Measurements from ENCODE around the gene PTBP3. TPM values are rescaled to one million over a fixed set of nuclear protein-coding genes. Genes with fewer than 3 reads are reported as not detected.
A peak's percentile ranks its signal among the peaks of the same experiment; 100 is the strongest.

The PTBP3 gene
- polyA plus RNA-seq, 1 of the 3 experiments (the other 2 are of a cell fraction): 6.1 TPM

- Histone ChIP-seq H3K79me2 (ENCODE audit: insufficient read depth) (peaks cover 61% of the 10 kb centered on the region), H3K4me1 (ENCODE audit: control insufficient read depth in 1 of 2, insufficient read depth in 2 of 2, low read depth in 1 of 2, low read length in 1 of 2) (peaks cover 3 to 6% of the 10 kb centered on the region in 2 experiments; a peak in 2 of 4 replicates), H3K27me3 (ENCODE audit: insufficient read depth) (no peaks in the 10 kb centered on the region), H4K20me1 (ENCODE audit: insufficient read depth) (peaks cover 9% of the 10 kb centered on the region; the same call in 1 of the 2 replicates), H3K4me2 (no peak overlapping the region), H3K9me2 (no peaks in the 10 kb centered on the region), H3K4me3 (ENCODE audit: low read depth in 2 of 2, low read length in 1 of 2) (no peak overlapping the region), H3K27ac (ENCODE audit: low read depth in 2 of 2, low read length in 1 of 2) (no peak overlapping the region), H3K36me3 (replicated peaks in 1 of 2; ENCODE audit: control insufficient read depth in 1 of 2, insufficient read depth in 2 of 2, low read length in 1 of 2) (peaks cover 0 to 11% of the 10 kb centered on the region in 2 experiments), H3K9ac (no peak overlapping the region), H3F3A (replicated peaks; ENCODE audit: insufficient read depth) (peaks cover 3% of the 10 kb centered on the region), H2AFZ (ENCODE audit: low read depth) (no peak overlapping the region), H3K9me3 (no peaks in the 10 kb centered on the region)
- no peak for DNase-seq
- TF ChIP-seq CHD2 (IDR thresholded peaks at IDR 0.05; ENCODE audit: low read length, partially characterized antibody): no peak
- no peak for TF ChIP-seq RAD21 (IDR thresholded peaks at IDR 0.05; ENCODE audit: low read length)
- TF ChIP-seq PBX3 (IDR thresholded peaks at IDR 0.05): no peak
- no peak for TF ChIP-seq FOXM1 (IDR thresholded peaks at IDR 0.05; ENCODE audit: low read depth)
- TF ChIP-seq SIN3A (IDR thresholded peaks at IDR 0.05; ENCODE audit: borderline replicate concordance, low read depth, low read length): no peak
- POLR2A ChIA-PET: no interaction called here
- WGBS (ENCODE audit: low lambda C conversion rate): 98% methylated on average over 3 of the region's 3 CpGs
- CTCF ChIA-PET: no interaction called here
These were observed 55.3 kb downstream of the PTBP3 start for GRCh38 chr9:112278152-112278551.

GRCh38 chr9:112274600-112274999 is 58.8 kb downstream of the PTBP3 start:
- TF ChIP-seq TAF1 (IDR thresholded peaks at IDR 0.05; ENCODE audit: borderline replicate concordance, low read depth, low read length): no peak
- no peak for TF ChIP-seq USF2 (IDR thresholded peaks at IDR 0.05; ENCODE audit: borderline replicate concordance, low read depth, low read length)
- no peak for TF ChIP-seq EP300 (IDR thresholded peaks at IDR 0.05; ENCODE audit: borderline replicate concordance in 1 of 2, low read depth in 1 of 2, low read length in 1 of 2)
- TF ChIP-seq RXRA (IDR thresholded peaks at IDR 0.05; ENCODE audit: borderline replicate concordance, low read depth): no peak
- Histone ChIP-seq H3K9me3 (no peaks in the 10 kb centered on the region), H3K27me3 (ENCODE audit: insufficient read depth) (no peaks in the 10 kb centered on the region), H3K9me2 (no peaks in the 10 kb centered on the region), H3K9ac (no peak overlapping the region), H3K4me3 (ENCODE audit: low read depth in 2 of 2, low read length in 1 of 2) (no peak overlapping the region), H3K27ac (ENCODE audit: low read depth in 2 of 2, low read length in 1 of 2) (peak overlapping the region in 1 of 2 experiments; percentile 64; a peak in 1 of 4 replicates), H3K36me3 (replicated peaks in 1 of 2; ENCODE audit: control insufficient read depth in 1 of 2, insufficient read depth in 2 of 2, low read length in 1 of 2) (peaks cover 0 to 18% of the 10 kb centered on the region in 2 experiments), H3F3A (replicated peaks; ENCODE audit: insufficient read depth) (peaks cover 3% of the 10 kb centered on the region), H4K20me1 (ENCODE audit: insufficient read depth) (peaks cover 15% of the 10 kb centered on the region; the same call in 1 of the 2 replicates), H3K79me2 (ENCODE audit: insufficient read depth) (peaks cover 80% of the 10 kb centered on the region), H3K4me1 (ENCODE audit: control insufficient read depth in 1 of 2, insufficient read depth in 2 of 2, low read depth in 1 of 2, low read length in 1 of 2) (peaks cover 3 to 8% of the 10 kb centered on the region in 2 experiments; a peak in 3 of 4 replicates), H2AFZ (ENCODE audit: low read depth) (no peak overlapping the region), H3K4me2 (no peak overlapping the region)
- POLR2A ChIA-PET: no interaction called here
- no peak for DNase-seq
- 95% methylated on average over 1 of the region's 1 CpG for WGBS (ENCODE audit: low lambda C conversion rate)
- CTCF ChIA-PET: no interaction called here

GRCh38 chr9:112273876-112274275 is 59.5 kb downstream of the PTBP3 start:
- DNase-seq: peak; percentile 36
- Histone ChIP-seq H3K9me2 (no peaks in the 10 kb centered on the region), H3K9me3 (no peaks in the 10 kb centered on the region), H3K4me2 (no peak overlapping the region), H3K4me1 (ENCODE audit: control insufficient read depth in 1 of 2, insufficient read depth in 2 of 2, low read depth in 1 of 2, low read length in 1 of 2) (peaks cover 3 to 8% of the 10 kb centered on the region in 2 experiments; a peak in 3 of 4 replicates), H2AFZ (ENCODE audit: low read depth) (no peak overlapping the region), H3K4me3 (ENCODE audit: low read depth in 2 of 2, low read length in 1 of 2) (no peak overlapping the region), H3K27ac (ENCODE audit: low read depth in 2 of 2, low read length in 1 of 2) (peak overlapping the region in 1 of 2 experiments; percentile 64; a peak in 2 of 4 replicates), H3K36me3 (replicated peaks in 1 of 2; ENCODE audit: control insufficient read depth in 1 of 2, insufficient read depth in 2 of 2, low read length in 1 of 2) (peaks cover 0 to 18% of the 10 kb centered on the region in 2 experiments), H3K9ac (no peak overlapping the region), H3F3A (replicated peaks; ENCODE audit: insufficient read depth) (peaks cover 3% of the 10 kb centered on the region), H3K27me3 (ENCODE audit: insufficient read depth) (no peaks in the 10 kb centered on the region), H4K20me1 (ENCODE audit: insufficient read depth) (peaks cover 15% of the 10 kb centered on the region; the same call in 1 of the 2 replicates), H3K79me2 (ENCODE audit: insufficient read depth) (peaks cover 80% of the 10 kb centered on the region)
- 50% methylated on average over 3 of the region's 3 CpGs for WGBS (ENCODE audit: low lambda C conversion rate)
- ChIA-PET POLR2A (no interaction called here), CTCF (no interaction called here)
- TF ChIP-seq GABPA (IDR thresholded peaks at IDR 0.05; ENCODE audit: low read depth) (no peak), FOXM1 (IDR thresholded peaks at IDR 0.05; ENCODE audit: low read depth) (no peak)
